Parathyroid adenoma (tissue), 2 donors: ENCODE results near the gene GDF9.

Experiments
- H2AFZ ChIP-seq: fragments of 300-600 bp; sonication (generic); one replicate; pipeline ENCODE4 v1.7.0; 2017; ENCODE audit warnings: antibody characterized with exemption, mild to moderate bottlenecking
- H3K27ac ChIP-seq: fragments of 300-600 bp; sonication (generic); one replicate; pipeline ENCODE4 v1.7.0; 2017
- H3K27me3 ChIP-seq: fragments of 300-600 bp; sonication (generic); one replicate; pipeline ENCODE4 v1.7.0; 2017; ENCODE audit warnings: low read length; ENCODE audit not compliant: control insufficient read depth, insufficient read depth
- H3K36me3 ChIP-seq: fragments of 300-600 bp; sonication (generic); one replicate; pipeline ENCODE4 v1.7.0; 2017; ENCODE audit warnings: low read length; ENCODE audit not compliant: control insufficient read depth, insufficient read depth
- H3K4me1 ChIP-seq: fragments of 300-600 bp; sonication (generic); one replicate; pipeline ENCODE4 v1.7.0; 2017; ENCODE audit warnings: control low read depth
- H3K4me2 ChIP-seq: fragments of 300-600 bp; sonication (generic); one replicate; pipeline ENCODE4 v1.7.0; 2017; ENCODE audit warnings: low read length
- H3K4me3 ChIP-seq: fragments of 300-600 bp; sonication (generic); one replicate; pipeline ENCODE4 v1.7.0; 2017; ENCODE audit warnings: low read depth, low read length
- H3K79me2 ChIP-seq: fragments of 300-600 bp; sonication (generic); one replicate; pipeline ENCODE4 v1.7.0; 2017; ENCODE audit warnings: control low read depth
- H3K9ac ChIP-seq: fragments of 300-600 bp; sonication (generic); one replicate; pipeline ENCODE4 v1.7.0; 2017; ENCODE audit warnings: mild to moderate bottlenecking
- H3K9me3 ChIP-seq: fragments of 300-600 bp; sonication (generic); one replicate; pipeline ENCODE4 v1.7.0; 2017; ENCODE audit warnings: low read length; ENCODE audit not compliant: control insufficient read depth
- TF ChIP-seq, protein P1 (sequence below): fragments of 300-600 bp; sonication (generic); IDR thresholded peaks from one replicate; pipeline ENCODE4 v1.7.0; 2017; ENCODE audit warnings: antibody characterized with exemption, mild to moderate bottlenecking
- donor health status: primary hyperparathyroidism.

The GDF9 gene

DNA sequence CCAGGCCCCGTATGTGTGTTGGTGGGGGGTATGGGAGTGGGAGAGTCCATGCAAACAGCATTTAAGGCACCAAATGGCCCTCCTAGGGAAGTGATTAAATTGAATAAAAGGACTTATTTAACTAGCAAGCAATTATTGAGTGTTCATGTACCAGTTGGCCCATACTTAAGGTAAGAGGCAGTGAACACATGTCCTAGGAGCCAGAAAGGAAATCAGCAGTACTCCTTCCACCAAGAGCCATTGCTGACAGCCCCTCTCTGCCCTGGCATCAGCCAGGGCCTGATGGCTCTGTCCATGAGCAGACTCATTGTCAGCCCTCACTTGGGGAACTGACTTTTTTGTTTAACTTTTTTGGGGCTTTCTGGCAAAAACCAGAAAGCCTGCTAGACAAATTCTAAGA, 25.4 kb downstream of the GDF9 start:
- no peak overlapping the region for H3K27ac ChIP-seq
- TF ChIP-seq, protein P1, sequence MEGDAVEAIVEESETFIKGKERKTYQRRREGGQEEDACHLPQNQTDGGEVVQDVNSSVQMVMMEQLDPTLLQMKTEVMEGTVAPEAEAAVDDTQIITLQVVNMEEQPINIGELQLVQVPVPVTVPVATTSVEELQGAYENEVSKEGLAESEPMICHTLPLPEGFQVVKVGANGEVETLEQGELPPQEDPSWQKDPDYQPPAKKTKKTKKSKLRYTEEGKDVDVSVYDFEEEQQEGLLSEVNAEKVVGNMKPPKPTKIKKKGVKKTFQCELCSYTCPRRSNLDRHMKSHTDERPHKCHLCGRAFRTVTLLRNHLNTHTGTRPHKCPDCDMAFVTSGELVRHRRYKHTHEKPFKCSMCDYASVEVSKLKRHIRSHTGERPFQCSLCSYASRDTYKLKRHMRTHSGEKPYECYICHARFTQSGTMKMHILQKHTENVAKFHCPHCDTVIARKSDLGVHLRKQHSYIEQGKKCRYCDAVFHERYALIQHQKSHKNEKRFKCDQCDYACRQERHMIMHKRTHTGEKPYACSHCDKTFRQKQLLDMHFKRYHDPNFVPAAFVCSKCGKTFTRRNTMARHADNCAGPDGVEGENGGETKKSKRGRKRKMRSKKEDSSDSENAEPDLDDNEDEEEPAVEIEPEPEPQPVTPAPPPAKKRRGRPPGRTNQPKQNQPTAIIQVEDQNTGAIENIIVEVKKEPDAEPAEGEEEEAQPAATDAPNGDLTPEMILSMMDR = no peak
- no peaks in the 10 kb centered on the region for H3K36me3 ChIP-seq
- no peak overlapping the region for H2AFZ ChIP-seq
- no peaks in the 10 kb centered on the region for H3K9me3 ChIP-seq
- H3K9ac ChIP-seq = no peak overlapping the region
- no peaks in the 10 kb centered on the region for H3K27me3 ChIP-seq
- H3K4me3 ChIP-seq = no peak overlapping the region
- H3K79me2 ChIP-seq = no peaks in the 10 kb centered on the region
- no peak overlapping the region for H3K4me2 ChIP-seq
- no peaks in the 10 kb centered on the region for H3K4me1 ChIP-seq

DNA sequence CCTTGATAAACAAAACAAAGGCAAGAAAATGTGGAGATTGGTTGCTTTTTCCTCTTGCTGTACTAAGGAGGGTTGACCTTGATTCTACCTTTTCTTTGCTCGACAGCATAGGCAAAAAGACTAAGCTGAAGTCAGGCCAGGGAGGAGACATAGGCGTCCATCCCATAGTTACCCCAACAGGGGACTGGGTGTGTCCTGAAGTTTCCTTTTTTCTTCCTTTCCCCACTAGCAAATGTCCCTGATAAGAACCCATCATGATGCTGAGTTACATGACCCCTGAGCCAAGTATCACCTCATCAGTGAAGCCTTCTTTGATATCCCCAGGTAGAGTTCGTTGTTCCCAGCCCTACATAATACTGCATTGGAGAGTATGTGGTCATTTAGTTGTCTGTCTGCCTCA, 26.0 kb downstream of the GDF9 start:
- Histone ChIP-seq H3K36me3 (no peaks in the 10 kb centered on the region), H3K27ac (no peak overlapping the region), H3K9me3 (no peaks in the 10 kb centered on the region), H3K9ac (no peak overlapping the region), H3K27me3 (no peaks in the 10 kb centered on the region), H3K4me3 (no peak overlapping the region), H2AFZ (peak overlapping the region; percentile 18), H3K4me2 (no peak overlapping the region), H3K4me1 (no peaks in the 10 kb centered on the region), H3K79me2 (no peaks in the 10 kb centered on the region)
- TF ChIP-seq, protein P1 = no peak

DNA sequence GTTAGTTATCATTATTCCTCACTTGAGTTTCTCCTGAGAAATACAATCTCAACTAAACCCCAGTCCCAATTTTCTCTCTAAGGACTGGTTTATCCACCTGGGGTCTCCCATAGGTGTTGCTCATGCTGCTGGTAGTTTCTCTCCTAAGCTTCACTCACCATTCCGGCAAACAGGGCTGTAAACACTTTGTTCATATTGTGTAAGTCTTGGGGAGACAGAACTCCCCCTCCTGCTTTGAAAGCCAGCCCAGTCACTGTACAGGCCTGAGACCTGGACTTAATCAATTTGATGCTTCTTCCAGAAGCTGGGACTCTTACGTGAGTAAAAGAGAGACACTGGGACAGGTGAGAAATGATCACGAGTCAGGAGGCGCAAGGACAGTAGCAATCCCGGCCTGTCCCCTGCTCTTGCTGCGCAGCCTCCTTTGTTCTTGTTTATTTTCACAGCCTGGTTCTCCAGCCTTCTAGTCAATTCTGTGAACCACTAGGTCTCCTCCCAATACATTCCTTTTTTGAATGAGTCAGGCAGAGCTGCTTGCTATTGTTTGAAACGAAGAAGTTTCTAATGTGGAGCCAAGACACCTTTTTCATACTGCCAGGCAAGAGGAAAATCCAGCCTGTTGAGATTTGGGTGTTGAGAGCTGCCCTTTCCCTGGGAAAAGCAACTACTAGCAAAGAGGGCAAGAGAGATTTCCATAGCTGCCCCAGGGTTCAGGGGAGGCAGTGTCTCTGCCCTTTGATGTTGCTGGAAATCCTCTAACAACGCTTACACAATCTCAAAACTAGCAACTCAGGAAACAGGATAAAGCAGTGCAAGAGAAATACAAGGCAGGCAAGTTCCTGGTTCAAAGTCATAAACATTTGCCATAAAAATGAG, 26.6 kb downstream of the GDF9 start:
- H3K4me1 ChIP-seq = no peaks in the 10 kb centered on the region
- TF ChIP-seq, protein P1 = no peak
- H3K4me3 ChIP-seq = no peak overlapping the region
- H3K27me3 ChIP-seq = no peaks in the 10 kb centered on the region
- H3K27ac ChIP-seq = no peak overlapping the region
- no peaks in the 10 kb centered on the region for H3K36me3 ChIP-seq
- H2AFZ ChIP-seq = peak overlapping the region; percentile 18
- H3K9me3 ChIP-seq = no peaks in the 10 kb centered on the region
- H3K79me2 ChIP-seq = no peaks in the 10 kb centered on the region
- no peak overlapping the region for H3K4me2 ChIP-seq
- H3K9ac ChIP-seq = no peak overlapping the region

DNA sequence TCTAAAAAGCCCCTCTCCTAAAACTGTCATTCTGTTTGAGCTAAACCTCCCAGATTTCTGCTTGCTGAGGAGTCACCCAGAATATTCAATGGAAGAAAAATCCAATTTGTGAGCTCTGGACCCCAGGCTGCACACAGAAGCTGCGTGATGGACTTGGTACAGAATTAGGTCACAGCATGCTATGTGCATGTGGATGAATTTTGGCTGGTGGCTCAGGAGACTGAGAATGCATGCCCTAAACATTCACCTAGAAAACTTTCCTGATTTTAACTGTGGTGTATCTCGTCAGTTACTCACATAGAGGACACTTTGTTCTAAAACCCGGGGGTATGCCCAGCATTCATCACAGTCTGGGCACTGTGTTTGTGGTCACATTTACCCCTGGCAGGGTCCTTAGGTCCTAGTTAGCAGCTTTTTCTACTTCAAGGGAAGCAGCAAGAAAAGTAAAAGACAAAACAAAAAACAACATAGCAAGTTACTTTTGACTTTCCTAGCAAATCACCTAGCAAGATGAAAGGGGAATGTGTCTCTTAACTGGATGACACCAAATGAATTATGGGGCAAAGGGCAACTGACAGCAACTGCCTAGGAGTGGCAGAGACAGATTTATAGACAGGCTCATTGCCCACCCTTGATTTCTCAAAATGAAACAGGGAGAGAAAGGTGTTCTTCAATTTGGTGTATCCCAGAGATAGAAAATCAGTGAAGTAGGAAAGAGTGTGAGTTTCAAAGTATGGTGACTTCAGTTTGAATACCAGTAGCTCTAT, 27.6 kb downstream of the GDF9 start:
- Histone ChIP-seq H3K4me2 (no peak overlapping the region), H3K4me1 (no peaks in the 10 kb centered on the region), H2AFZ (no peak overlapping the region), H3K36me3 (no peaks in the 10 kb centered on the region), H3K9me3 (no peaks in the 10 kb centered on the region), H3K9ac (no peak overlapping the region), H3K27me3 (no peaks in the 10 kb centered on the region), H3K79me2 (no peaks in the 10 kb centered on the region), H3K27ac (no peak overlapping the region), H3K4me3 (no peak overlapping the region)
- TF ChIP-seq, protein P1 = no peak
